Subcutaneous abdominal adipose tissue (tissue), 5 donors: ENCODE data around the gene TP53BP1.
A peak's percentile ranks its signal among the peaks of the same experiment; 100 is the strongest.

Experiments
- H3K27ac ChIP-seq: one replicate; pipeline ENCODE4 v1.7.0; 2013; ENCODE audit warnings: low read depth, mild to moderate bottlenecking, inconsistent platforms, low read length, moderate library complexity
- H3K27me3 ChIP-seq, 5 donors: one replicate each; pipeline ENCODE4 v1.7.0; 2013; ENCODE audit warnings: low read length in 5 of 5, inconsistent platforms in 1 of 5; ENCODE audit not compliant: control insufficient read depth in 5 of 5, insufficient read depth in 4 of 5
- H3K36me3 ChIP-seq, 5 donors: one replicate each; pipeline ENCODE4 v1.7.0; 2013; ENCODE audit warnings: low read length in 5 of 5; ENCODE audit not compliant: control insufficient read depth in 5 of 5, insufficient read depth in 5 of 5
- H3K4me1 ChIP-seq, 5 donors: one replicate each; pipeline ENCODE4 v1.7.0; 2013; ENCODE audit warnings: low read length in 5 of 5, mild to moderate bottlenecking in 3 of 5, moderate library complexity in 1 of 5; ENCODE audit not compliant: control insufficient read depth in 5 of 5, insufficient read depth in 5 of 5
- H3K4me3 ChIP-seq, 5 donors: one replicate each; pipeline ENCODE4 v1.7.0; 2013; ENCODE audit warnings: low read length in 5 of 5, low read depth in 1 of 5
- H3K9ac ChIP-seq, 5 donors: one replicate each; pipeline ENCODE4 v1.7.0; 2013; ENCODE audit warnings: low read length in 5 of 5, mild to moderate bottlenecking in 4 of 5, moderate library complexity in 3 of 5
- H3K9me3 ChIP-seq, 5 donors: one replicate each; pipeline ENCODE4 v1.7.0; 2013; ENCODE audit warnings: low read length in 5 of 5; ENCODE audit not compliant: control insufficient read depth in 5 of 5
- donor health status: healthy.
- donor health status: healthy.
- donor health status: healthy.
- donor health status: healthy.
- donor health status: healthy.

The TP53BP1 gene

GRCh38 chr15:43463998-43464397, 29.0 kb downstream of the TP53BP1 start:
- H3K9me3 ChIP-seq = no peaks in the 10 kb centered on the region
- peak overlapping the region; percentile 85 for H3K27ac ChIP-seq
- H3K9ac ChIP-seq = no peak overlapping the region
- no peak overlapping the region for H3K4me3 ChIP-seq
- peaks cover 0 to 20% (median 5%) of the 10 kb centered on the region in 5 donors for H3K4me1 ChIP-seq
- H3K36me3 ChIP-seq = peaks cover 8 to 46% (median 12%) of the 10 kb centered on the region in 5 donors
- no peaks in the 10 kb centered on the region for H3K27me3 ChIP-seq

GRCh38 chr15:43463507-43463906, 29.4 kb downstream of the TP53BP1 start:
- Histone ChIP-seq H3K9ac (peak overlapping the region in 1 of 5 donors; percentile 28), H3K4me3 (no peak overlapping the region), H3K4me1 (peaks cover 0 to 20% (median 5%) of the 10 kb centered on the region in 5 donors), H3K36me3 (peaks cover 8 to 51% (median 12%) of the 10 kb centered on the region in 5 donors), H3K9me3 (no peaks in the 10 kb centered on the region), H3K27ac (peak overlapping the region; percentile 85), H3K27me3 (no peaks in the 10 kb centered on the region)

GRCh38 chr15:43449981-43450380, 43.0 kb downstream of the TP53BP1 start:
- H3K4me1 ChIP-seq = no peaks in the 10 kb centered on the region
- H3K9ac ChIP-seq = no peak overlapping the region
- H3K4me3 ChIP-seq = no peak overlapping the region
- H3K27me3 ChIP-seq = no peaks in the 10 kb centered on the region
- H3K36me3 ChIP-seq = peaks cover 10 to 20% (median 12%) of the 10 kb centered on the region in 5 donors
- no peaks in the 10 kb centered on the region for H3K9me3 ChIP-seq
- H3K27ac ChIP-seq = no peak overlapping the region

GRCh38 chr15:43446344-43446743, 46.6 kb downstream of the TP53BP1 start:
- Histone ChIP-seq H3K4me1 (peaks cover 0 to 1% (median 0%) of the 10 kb centered on the region in 5 donors), H3K27me3 (no peaks in the 10 kb centered on the region), H3K9me3 (no peaks in the 10 kb centered on the region), H3K27ac (no peak overlapping the region), H3K4me3 (no peak overlapping the region), H3K36me3 (peaks cover 10 to 28% (median 13%) of the 10 kb centered on the region in 5 donors), H3K9ac (no peak overlapping the region)

GRCh38 chr15:43441316-43441715, 51.6 kb downstream of the TP53BP1 start:
- Histone ChIP-seq H3K4me3 (no peak overlapping the region), H3K27me3 (no peaks in the 10 kb centered on the region), H3K36me3 (peaks cover 15 to 37% (median 18%) of the 10 kb centered on the region in 5 donors), H3K9me3 (no peaks in the 10 kb centered on the region), H3K4me1 (peaks cover 0 to 6% (median 5%) of the 10 kb centered on the region in 5 donors), H3K27ac (peak overlapping the region; percentile 63), H3K9ac (peak overlapping the region in 1 of 5 donors; percentile 21)

- peaks cover 0 to 6% (median 5%) of the 10 kb centered on the region in 5 donors for H3K4me1 ChIP-seq
- peaks cover 12 to 37% (median 14%) of the 10 kb centered on the region in 5 donors for H3K36me3 ChIP-seq
- peak overlapping the region; percentile 63 for H3K27ac ChIP-seq
- H3K9me3 ChIP-seq = no peaks in the 10 kb centered on the region
- no peak overlapping the region for H3K4me3 ChIP-seq
- peak overlapping the region in 1 of 5 donors; percentile 21 for H3K9ac ChIP-seq
- no peaks in the 10 kb centered on the region for H3K27me3 ChIP-seq
Observed at GRCh38 chr15:43440721-43441281, 52.2 kb downstream of the TP53BP1 start.

- H3K27me3 ChIP-seq = no peaks in the 10 kb centered on the region
- H3K9ac ChIP-seq = no peak overlapping the region
- peaks cover 0 to 6% (median 5%) of the 10 kb centered on the region in 5 donors for H3K4me1 ChIP-seq
- no peak overlapping the region for H3K27ac ChIP-seq
- no peak overlapping the region for H3K4me3 ChIP-seq
- H3K36me3 ChIP-seq = peaks cover 0 to 31% (median 13%) of the 10 kb centered on the region in 5 donors
- no peaks in the 10 kb centered on the region for H3K9me3 ChIP-seq
Observed at GRCh38 chr15:43439268-43439667, 53.7 kb downstream of the TP53BP1 start.

- H3K27ac ChIP-seq = no peak overlapping the region
- peaks cover 0 to 6% (median 5%) of the 10 kb centered on the region in 5 donors for H3K4me1 ChIP-seq
- H3K36me3 ChIP-seq = peaks cover 10 to 52% (median 28%) of the 10 kb centered on the region in 5 donors
- no peak overlapping the region for H3K9ac ChIP-seq
- H3K4me3 ChIP-seq = no peak overlapping the region
- H3K27me3 ChIP-seq = no peaks in the 10 kb centered on the region
- no peaks in the 10 kb centered on the region for H3K9me3 ChIP-seq
Observed at GRCh38 chr15:43436395-43436794, 56.6 kb downstream of the TP53BP1 start.

GRCh38 chr15:43434446-43434845, 58.5 kb downstream of the TP53BP1 start:
- no peaks in the 10 kb centered on the region for H3K27me3 ChIP-seq
- H3K9ac ChIP-seq = no peak overlapping the region
- H3K9me3 ChIP-seq = no peaks in the 10 kb centered on the region
- no peaks in the 10 kb centered on the region for H3K4me1 ChIP-seq
- H3K27ac ChIP-seq = no peak overlapping the region
- no peak overlapping the region for H3K4me3 ChIP-seq
- H3K36me3 ChIP-seq = peaks cover 22 to 67% (median 41%) of the 10 kb centered on the region in 5 donors

GRCh38 chr15:43433661-43434303, 59.2 kb downstream of the TP53BP1 start:
- Histone ChIP-seq H3K4me1 (no peaks in the 10 kb centered on the region), H3K4me3 (no peak overlapping the region), H3K27ac (no peak overlapping the region), H3K36me3 (peaks cover 22 to 61% (median 42%) of the 10 kb centered on the region in 5 donors), H3K9ac (no peak overlapping the region), H3K27me3 (no peaks in the 10 kb centered on the region), H3K9me3 (no peaks in the 10 kb centered on the region)
